T-helper 1 cell treated with Interleukin-12 subunit alpha and Interleukin-12 subunit beta and Interleukin-4 antibody, amounts not matched to agents 30 μg/mL and 1 μg/mL, for 36 hours (primary cell): ENCODE data around the gene MAPKAPK2.

Source experiments
- H3K27ac Mint-ChIP-seq: one replicate; pipeline ENCODE4 v1.8.0; 2021; ENCODE audit warnings: mild to moderate bottlenecking, mixed read lengths
- H3K27me3 Mint-ChIP-seq: one replicate; pipeline ENCODE4 v1.8.0; 2021; ENCODE audit warnings: low read depth, mixed read lengths
- H3K36me3 Mint-ChIP-seq: one replicate; pipeline ENCODE4 v1.8.0; 2021; ENCODE audit warnings: low read depth, mixed read lengths
- H3K4me1 Mint-ChIP-seq: one replicate; pipeline ENCODE4 v1.8.0; 2021; ENCODE audit warnings: low read depth, mixed read lengths
- H3K4me3 Mint-ChIP-seq: one replicate; pipeline ENCODE4 v1.8.0; 2021; ENCODE audit warnings: mild to moderate bottlenecking, moderate library complexity, mixed read lengths
- H3K9me3 Mint-ChIP-seq: one replicate; pipeline ENCODE4 v1.8.0; 2021; ENCODE audit warnings: mixed read lengths

Gene MAPKAPK2

DNA sequence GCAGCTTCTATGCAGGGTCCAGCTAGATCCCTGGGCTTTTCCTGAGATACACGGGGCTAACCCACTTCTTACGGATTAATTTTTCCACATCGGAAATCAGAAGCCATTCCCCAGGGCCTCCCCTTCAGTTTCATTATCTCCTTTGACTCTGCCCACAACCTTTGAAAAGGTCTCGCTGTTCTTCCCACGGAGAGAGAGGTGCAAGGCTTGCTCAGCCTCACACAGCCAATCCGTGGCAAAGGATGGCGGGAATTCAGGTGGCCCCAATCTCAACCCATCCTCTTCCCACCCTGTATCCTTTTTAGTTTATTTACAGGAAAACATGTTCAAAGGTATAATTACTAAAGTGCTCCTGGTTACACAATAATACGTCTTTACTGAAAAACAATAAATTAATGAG lies 702 bp upstream of the MAPKAPK2 start:
- H3K9me3 Mint-ChIP-seq: no peaks in the 10 kb centered on the region

DNA sequence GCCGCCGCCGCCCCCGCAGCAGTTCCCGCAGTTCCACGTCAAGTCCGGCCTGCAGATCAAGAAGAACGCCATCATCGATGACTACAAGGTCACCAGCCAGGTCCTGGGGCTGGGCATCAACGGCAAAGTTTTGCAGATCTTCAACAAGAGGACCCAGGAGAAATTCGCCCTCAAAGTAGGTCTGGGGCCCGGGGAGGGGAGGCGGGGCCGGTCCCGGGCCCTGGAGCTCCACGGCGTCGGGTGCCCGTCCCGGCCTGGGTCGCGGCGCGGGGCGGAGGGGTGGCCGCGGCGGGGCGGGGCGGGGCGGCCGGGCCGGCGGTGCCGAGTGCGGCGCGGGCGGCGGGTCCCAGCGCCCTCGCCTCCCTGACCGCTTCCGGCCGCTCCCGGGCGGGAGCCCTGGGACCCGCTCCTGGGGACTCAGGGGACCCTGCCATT lies 646 bp downstream of the MAPKAPK2 start:
- peaks cover 40% of the 10 kb centered on the region for H3K4me1 Mint-ChIP-seq
- H3K9me3 Mint-ChIP-seq: no peaks in the 10 kb centered on the region
- H3K27me3 Mint-ChIP-seq: peaks cover 8% of the 10 kb centered on the region
- H3K36me3 Mint-ChIP-seq: peaks cover 5% of the 10 kb centered on the region
- H3K27ac Mint-ChIP-seq: peak overlapping the region; percentile 96
- H3K4me3 Mint-ChIP-seq: peak overlapping the region; percentile 98

More for the DNA sequence above, 702 bp upstream of the MAPKAPK2 start:
- Mint-ChIP-seq H3K27me3 (peaks cover 8% of the 10 kb centered on the region), H3K4me1 (peaks cover 42% of the 10 kb centered on the region), H3K36me3 (peaks cover 5% of the 10 kb centered on the region), H3K27ac (no peak overlapping the region), H3K4me3 (peak overlapping the region; percentile 83)

DNA sequence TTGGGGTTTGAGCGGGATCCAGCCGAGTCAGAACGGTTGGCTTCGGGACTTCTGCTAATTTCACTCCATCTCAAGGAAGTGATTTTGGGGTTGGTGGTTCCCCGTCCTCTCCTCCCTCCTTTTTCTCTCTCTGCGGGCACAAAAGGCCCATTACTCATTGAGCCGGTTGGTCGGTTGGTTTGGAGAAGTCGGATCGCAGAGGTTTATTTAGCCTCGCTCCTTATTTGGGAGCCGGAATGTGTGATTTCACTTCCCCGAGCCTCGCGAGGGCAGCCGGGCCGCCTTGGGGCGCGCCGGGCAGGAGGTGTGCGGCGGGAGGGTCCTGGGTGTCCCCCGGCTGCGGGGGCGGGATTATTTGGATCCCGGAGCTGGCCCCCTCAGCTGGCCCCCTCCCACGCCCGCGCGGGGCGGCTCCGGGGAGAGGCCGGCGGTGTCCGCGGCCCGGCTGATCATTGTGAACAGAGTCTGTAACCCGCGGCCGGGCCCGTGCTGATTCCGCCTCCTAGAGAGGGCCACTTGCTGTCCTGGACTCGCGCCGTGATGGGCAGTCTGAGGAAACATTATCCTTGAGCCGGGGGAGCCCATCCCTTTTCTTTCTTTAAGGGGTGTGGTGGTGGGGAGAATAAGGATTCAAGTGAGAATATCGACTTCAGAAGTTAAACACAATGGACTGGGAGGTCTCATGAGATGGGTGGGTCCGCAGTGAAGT lies 1.2 kb downstream of the MAPKAPK2 start:
- Mint-ChIP-seq H3K27me3 (peaks cover 8% of the 10 kb centered on the region), H3K4me1 (peaks cover 41% of the 10 kb centered on the region), H3K4me3 (peak overlapping the region; percentile 98), H3K9me3 (no peaks in the 10 kb centered on the region), H3K36me3 (peaks cover 5% of the 10 kb centered on the region), H3K27ac (peak overlapping the region; percentile 97)

DNA sequence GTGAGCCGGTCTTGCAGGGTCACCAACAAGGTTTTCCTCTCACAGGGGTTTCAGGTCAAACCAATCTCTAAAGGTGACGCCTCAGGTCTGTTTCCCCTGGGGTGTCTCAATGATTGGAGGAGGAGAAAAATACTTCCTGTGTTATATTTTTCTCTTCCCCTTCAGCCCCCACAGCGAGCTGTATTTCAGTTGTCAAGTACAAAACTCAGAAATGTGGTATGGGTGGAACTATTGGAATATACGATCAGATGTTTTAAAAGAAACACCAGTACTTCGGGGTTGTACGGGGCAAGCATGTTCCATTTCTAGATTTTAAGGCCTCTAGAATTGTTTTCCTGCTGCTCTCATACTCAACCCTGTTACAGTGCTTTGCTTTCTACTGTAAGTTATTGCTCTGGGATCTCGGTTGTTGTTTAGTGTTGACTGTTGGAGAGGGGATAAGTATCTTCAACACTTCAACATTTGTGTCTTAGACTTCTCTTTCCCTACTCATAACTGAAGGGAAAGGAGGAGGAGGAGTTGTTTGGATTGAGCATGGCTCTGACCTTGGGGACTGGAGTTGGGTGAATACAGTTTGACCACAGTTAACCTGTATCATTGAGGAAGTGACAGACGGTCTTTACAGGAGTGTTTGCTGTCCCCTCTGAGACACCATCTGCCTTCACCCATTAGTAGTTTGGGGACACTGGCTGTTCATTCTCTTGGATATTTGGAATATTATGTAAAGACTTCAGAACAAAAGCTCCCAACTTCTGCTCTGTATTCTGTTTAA lies 2.0 kb downstream of the MAPKAPK2 start:
- H3K4me1 Mint-ChIP-seq: peaks cover 43% of the 10 kb centered on the region
- no peaks in the 10 kb centered on the region for H3K9me3 Mint-ChIP-seq
- peaks cover 5% of the 10 kb centered on the region for H3K36me3 Mint-ChIP-seq
- peak overlapping the region; percentile 98 for H3K4me3 Mint-ChIP-seq
- H3K27ac Mint-ChIP-seq: peak overlapping the region; percentile 97
- H3K27me3 Mint-ChIP-seq: peaks cover 8% of the 10 kb centered on the region

DNA sequence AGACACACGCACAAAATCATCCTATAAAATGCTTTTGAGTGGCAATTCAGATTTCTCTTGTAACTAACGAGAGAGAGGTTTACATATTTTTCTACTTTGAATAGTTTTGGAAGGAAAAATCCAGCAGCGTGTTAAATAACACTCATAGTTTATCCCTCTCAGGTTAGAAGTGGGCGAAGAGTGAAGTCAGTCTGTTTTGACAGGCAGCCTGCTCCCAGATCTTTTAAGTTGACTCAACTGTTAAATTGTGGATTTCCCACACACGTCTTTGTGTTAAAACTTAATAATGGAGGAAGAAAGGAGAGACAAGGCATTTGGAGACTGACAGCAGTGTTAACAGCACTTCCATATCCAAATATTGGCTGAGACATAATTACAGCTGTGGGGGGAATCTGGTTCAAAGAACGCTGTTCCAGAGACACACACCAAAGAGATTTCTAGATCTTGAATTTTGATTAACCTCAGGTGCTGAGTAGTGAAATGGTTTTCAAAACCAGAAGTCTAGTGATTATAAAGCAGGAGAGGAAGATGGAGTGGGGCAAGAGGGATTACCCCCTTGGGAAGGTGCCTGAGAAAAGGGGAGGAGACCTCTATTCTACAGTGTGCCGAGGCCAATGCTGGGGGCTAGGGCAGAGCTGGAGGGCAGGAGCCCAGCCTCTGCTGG lies 2.7 kb downstream of the MAPKAPK2 start:
- peak overlapping the region; percentile 98 for H3K4me3 Mint-ChIP-seq
- H3K36me3 Mint-ChIP-seq: peaks cover 5% of the 10 kb centered on the region
- H3K27ac Mint-ChIP-seq: peak overlapping the region; percentile 97
- no peaks in the 10 kb centered on the region for H3K9me3 Mint-ChIP-seq
- H3K27me3 Mint-ChIP-seq: peaks cover 8% of the 10 kb centered on the region
- peaks cover 47% of the 10 kb centered on the region for H3K4me1 Mint-ChIP-seq

DNA sequence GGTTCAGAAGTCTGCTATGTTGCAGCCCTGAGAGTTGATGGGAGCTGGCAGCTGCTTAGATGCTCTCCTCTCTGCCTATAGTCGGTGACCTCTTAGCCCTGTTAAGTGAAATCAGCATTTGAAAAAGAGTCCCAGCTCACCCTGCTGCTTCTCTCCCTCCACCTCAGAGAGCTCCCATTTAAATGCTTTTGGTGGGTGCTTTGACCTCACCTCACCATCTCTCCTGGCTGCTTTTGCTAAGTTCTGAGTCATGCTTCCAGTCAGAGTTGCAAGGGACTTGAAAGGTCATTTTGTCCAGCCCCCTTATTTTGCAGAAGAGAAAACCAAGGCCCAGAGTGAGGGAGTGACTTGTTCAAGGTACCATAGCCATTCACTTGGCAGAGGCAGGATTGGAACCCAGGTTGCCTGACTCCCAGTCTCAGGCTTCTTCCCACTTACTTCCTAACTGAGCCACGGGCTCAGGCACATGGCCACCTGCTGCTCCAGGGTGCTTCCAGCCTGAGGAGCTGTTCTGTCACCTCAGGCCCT lies 3.3 kb downstream of the MAPKAPK2 start:
- H3K4me1 Mint-ChIP-seq: peaks cover 50% of the 10 kb centered on the region

DNA sequence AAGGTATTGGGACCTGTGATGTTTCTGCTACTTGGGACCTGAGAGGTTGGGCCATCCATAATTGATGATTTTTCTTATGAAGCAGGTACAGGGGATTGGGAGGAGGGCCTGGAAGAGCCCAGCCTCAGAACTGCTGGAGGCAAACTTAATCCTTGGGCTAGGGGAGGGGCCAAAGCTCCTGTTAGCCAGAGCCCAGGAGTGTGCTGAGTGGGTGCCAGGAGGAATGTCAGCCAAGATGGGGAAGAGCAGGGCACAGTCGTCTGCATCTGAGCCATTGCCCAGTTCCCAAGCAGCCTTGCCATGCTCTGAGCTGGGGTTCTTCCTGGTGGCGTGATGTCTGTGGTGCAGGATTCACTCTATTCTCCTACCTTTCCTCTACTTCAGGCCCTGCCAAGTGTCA lies 5.8 kb downstream of the MAPKAPK2 start:
- H3K27ac Mint-ChIP-seq: no peak overlapping the region
- no peak overlapping the region for H3K4me3 Mint-ChIP-seq
- no peaks in the 10 kb centered on the region for H3K27me3 Mint-ChIP-seq
- H3K4me1 Mint-ChIP-seq: peaks cover 54% of the 10 kb centered on the region
- no peaks in the 10 kb centered on the region for H3K9me3 Mint-ChIP-seq
- peaks cover 8% of the 10 kb centered on the region for H3K36me3 Mint-ChIP-seq

More for the DNA sequence above, 3.3 kb downstream of the MAPKAPK2 start:
- no peaks in the 10 kb centered on the region for H3K9me3 Mint-ChIP-seq
- H3K27ac Mint-ChIP-seq: no peak overlapping the region
- H3K4me3 Mint-ChIP-seq: peak overlapping the region; percentile 37
- peaks cover 8% of the 10 kb centered on the region for H3K27me3 Mint-ChIP-seq
- H3K36me3 Mint-ChIP-seq: peaks cover 6% of the 10 kb centered on the region

DNA sequence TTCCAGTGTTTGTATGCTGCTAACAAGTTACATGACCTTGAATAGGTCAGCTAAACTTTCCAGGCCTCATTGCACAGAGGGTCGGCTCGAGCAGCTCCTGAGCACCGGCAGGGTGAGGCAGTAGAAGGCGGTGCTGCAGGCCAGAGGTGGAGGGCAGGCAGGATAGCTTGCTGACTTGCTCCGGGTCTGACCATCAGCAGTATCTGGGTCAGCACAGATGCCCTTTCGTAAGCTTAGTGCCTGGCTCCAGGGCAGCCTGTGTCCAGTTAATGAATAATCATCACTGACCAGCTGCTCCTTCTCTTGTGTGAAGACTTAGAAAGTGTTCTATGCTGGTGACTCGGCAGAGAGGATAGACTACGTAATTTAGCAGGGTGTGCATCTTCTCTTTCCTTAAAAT lies 6.9 kb downstream of the MAPKAPK2 start:
- Mint-ChIP-seq H3K4me1 (peaks cover 57% of the 10 kb centered on the region), H3K4me3 (no peak overlapping the region), H3K27ac (no peak overlapping the region)

DNA sequence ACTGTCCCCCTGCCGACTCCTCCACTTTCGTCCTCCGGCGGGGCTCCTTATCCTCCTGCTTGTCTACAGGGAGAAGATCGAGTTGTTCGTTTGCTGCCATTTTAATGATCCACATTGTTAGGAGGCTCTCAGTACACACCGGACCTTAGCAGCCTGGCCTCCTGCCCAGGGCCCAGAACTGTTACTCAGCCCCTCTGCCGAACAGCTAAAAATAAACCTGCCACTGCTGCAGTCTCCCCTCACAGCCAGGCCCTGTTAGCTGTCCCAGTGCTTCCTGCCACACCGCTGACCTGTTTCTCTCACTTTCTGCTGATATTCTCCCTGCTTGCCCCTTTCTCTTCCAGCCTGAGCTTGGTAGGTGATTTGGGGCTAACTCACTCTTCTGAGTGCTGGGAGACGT lies 8.3 kb downstream of the MAPKAPK2 start:
- Mint-ChIP-seq H3K27ac (no peak overlapping the region), H3K36me3 (peaks cover 13% of the 10 kb centered on the region), H3K4me1 (peaks cover 50% of the 10 kb centered on the region), H3K27me3 (no peaks in the 10 kb centered on the region), H3K4me3 (no peak overlapping the region), H3K9me3 (no peaks in the 10 kb centered on the region)

More for the DNA sequence above, 6.9 kb downstream of the MAPKAPK2 start:
- H3K9me3 Mint-ChIP-seq: no peaks in the 10 kb centered on the region
- H3K36me3 Mint-ChIP-seq: peaks cover 13% of the 10 kb centered on the region
- H3K27me3 Mint-ChIP-seq: no peaks in the 10 kb centered on the region

DNA sequence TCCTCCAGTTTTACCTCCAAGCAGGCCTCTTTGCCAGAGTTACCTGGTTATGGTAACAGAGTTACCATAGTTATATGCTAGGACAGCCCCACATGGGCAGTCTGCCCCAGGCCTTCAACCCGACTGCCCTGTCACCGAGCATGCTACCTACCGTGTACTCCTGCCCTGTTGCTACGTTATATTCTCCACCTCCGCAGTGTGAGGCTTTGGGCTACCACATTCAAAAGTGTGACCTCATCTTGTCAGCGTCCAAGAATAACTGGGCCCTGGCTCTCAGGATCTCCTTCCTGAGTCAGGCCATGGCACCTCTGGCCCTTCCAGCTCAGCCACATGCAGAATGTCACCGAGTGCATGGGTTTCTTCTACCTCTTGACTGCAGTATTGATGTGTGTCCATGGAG lies 8.9 kb downstream of the MAPKAPK2 start:
- Mint-ChIP-seq H3K27ac (no peak overlapping the region), H3K27me3 (no peaks in the 10 kb centered on the region), H3K9me3 (no peaks in the 10 kb centered on the region), H3K4me3 (no peak overlapping the region), H3K36me3 (peaks cover 13% of the 10 kb centered on the region), H3K4me1 (peaks cover 48% of the 10 kb centered on the region)

DNA sequence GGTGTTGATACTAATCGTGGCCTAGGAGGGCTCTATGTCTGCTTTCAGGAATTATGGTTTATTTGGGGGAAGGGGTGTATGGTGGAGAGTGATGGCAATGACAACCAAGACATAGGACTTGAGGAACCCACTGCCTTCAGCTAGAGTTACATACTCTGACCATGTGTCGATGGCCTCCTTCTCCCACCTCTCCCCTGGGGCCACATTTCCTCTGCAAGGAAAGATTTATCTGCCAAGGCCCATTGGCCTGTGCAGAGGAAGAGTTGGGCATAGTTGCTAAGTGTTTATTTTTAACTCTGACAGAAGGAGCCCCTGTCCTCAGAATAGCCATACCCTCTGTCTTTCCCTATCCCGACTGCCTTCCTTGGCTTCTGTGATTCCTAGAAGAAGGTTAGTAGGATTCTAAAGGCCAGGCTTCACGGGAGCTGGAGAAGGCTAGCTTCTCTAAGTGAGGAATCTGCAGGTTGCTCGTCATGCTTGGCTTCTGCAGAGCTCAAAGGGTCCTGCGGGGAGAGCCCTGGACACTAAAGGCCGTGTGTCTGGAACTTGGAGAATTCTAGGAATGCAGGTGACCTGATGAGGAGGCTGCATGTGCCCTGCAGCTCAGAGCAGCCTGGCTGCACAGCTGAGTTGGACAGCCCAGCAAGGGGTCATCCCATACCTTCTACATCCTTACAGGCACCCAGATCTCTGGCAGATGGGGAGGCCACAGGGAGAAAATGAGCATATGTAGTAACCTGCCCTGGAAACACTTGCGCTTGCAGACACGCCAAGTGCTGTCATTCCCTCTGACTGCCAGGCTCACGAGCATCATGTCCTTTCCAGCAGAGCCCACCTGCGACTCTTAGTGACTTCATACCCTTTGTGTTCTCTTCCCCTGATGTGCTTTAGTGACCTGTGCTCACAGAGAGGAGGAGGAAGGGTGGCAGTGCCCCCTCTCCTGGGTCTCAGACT lies 9.7 kb downstream of the MAPKAPK2 start:
- Mint-ChIP-seq H3K36me3 (peaks cover 16% of the 10 kb centered on the region), H3K9me3 (no peaks in the 10 kb centered on the region), H3K27me3 (no peaks in the 10 kb centered on the region), H3K27ac (no peak overlapping the region), H3K4me3 (no peak overlapping the region), H3K4me1 (peaks cover 51% of the 10 kb centered on the region)

DNA sequence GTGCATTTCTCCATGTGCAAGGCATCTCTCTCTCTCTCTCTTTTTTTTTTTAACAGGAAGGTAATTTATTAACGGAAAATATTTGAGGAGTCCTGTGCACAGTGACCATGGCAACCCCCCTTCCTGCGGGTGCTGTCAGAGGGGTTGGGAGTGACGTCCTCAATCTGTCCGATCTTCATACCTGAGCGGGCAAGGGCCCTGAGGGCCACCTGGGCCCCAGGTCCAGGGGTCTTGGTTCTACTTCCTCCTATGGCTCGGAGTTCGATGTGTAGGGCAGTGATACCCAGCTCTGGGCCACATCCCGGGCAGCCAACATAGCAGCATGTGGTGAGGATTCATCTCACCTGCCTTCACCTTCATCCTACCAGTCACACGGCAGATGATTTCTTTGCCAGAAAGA lies 11.0 kb downstream of the MAPKAPK2 start:
- H3K4me3 Mint-ChIP-seq: no peak overlapping the region
- no peaks in the 10 kb centered on the region for H3K27me3 Mint-ChIP-seq
- peaks cover 19% of the 10 kb centered on the region for H3K36me3 Mint-ChIP-seq
- H3K27ac Mint-ChIP-seq: no peak overlapping the region
- no peaks in the 10 kb centered on the region for H3K9me3 Mint-ChIP-seq
- H3K4me1 Mint-ChIP-seq: peaks cover 51% of the 10 kb centered on the region

DNA sequence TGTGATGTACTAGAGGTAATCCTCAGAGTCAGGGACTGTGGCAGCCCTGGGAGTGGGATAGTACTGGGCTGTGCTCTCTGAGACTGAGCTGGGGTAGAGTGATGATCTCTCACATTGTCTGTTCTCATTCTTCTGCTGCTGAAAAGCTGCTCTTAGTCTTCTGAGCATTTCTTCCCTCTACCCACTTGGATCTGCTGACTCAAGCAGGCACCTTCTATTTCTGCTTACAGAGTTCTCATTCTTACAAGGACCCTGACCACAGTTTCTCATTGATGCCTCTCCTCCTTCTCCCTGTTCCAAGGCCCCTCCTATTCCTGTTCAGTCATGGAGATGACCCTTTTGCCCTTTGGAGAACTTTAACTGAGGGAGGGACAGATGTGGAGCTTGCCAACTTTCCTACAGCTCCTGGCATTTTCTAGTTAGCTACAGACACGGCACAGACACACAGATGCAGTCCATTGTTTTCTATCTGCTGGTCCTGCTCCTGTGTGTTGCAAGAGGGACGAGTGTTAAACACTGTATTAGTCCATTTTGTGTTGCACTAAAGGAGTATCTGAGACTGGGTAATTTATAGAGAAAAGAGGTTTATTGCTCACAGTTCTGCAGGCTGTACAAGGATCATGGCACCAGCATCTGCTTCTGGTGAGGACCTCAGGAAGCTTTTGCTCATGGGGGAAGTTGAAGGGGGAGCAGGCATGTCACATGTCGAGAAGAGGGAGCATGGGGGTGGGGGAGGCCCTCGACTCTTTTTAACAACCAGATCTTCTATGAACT lies 12.3 kb downstream of the MAPKAPK2 start:
- no peak overlapping the region for H3K27ac Mint-ChIP-seq
- H3K4me1 Mint-ChIP-seq: peaks cover 51% of the 10 kb centered on the region
- no peak overlapping the region for H3K4me3 Mint-ChIP-seq
- H3K27me3 Mint-ChIP-seq: no peaks in the 10 kb centered on the region
- H3K36me3 Mint-ChIP-seq: peaks cover 20% of the 10 kb centered on the region
- no peaks in the 10 kb centered on the region for H3K9me3 Mint-ChIP-seq
